Upper lobe of left lung (tissue), 6 donors: ENCODE results near the gene OR14I1. TPM values are rescaled to one million over a fixed set of nuclear protein-coding genes. Genes with fewer than 3 reads are reported as not detected.

Experiments
- ATAC-seq, 2 donors: fragments of 200-7000 bp; cut with Tn5 transposase; one replicate each; pipeline ENCODE4 v1.9.1; 2022; ENCODE audit warnings: mild to moderate bottlenecking in 2 of 2, moderate library complexity in 2 of 2; ENCODE audit not compliant: low FRiP score in 2 of 2
- DNase-seq, 2 donors: peaks; one replicate each; pipeline ENCODE4 v3.0.0-alpha.2; 2019 to 2020
- H3K27ac ChIP-seq, 4 donors: fragments of 200-600 bp; sonication (generic); one replicate each; pipeline ENCODE4 v1.5.1; 2016 to 2019
- H3K27me3 ChIP-seq, 4 donors: fragments of 200-600 bp; sonication (generic); one replicate each; pipeline ENCODE4 v1.5.1; 2017 to 2019
- H3K36me3 ChIP-seq, 4 donors: fragments of 200-600 bp; sonication (generic); one replicate each; pipeline ENCODE4 v1.5.1; 2016 to 2019
- H3K4me1 ChIP-seq, 4 donors: fragments of 200-600 bp; sonication (generic); one replicate each; pipeline ENCODE4 v1.5.1; 2018 to 2019
- H3K4me3 ChIP-seq, 4 donors: fragments of 200-600 bp; sonication (generic); one replicate each; pipeline ENCODE4 v1.5.1; 2017 to 2019; ENCODE audit warnings: mild to moderate bottlenecking in 2 of 4, moderate library complexity in 1 of 4
- H3K9me3 ChIP-seq, 4 donors: fragments of 200-600 bp; sonication (generic); one replicate each; pipeline ENCODE4 v1.5.1; 2018 to 2019
- CTCF ChIP-seq, 6 experiments: fragments of 450-650 bp in 4 of 6; fragments of 200-600 bp in 2 of 6; sonication (generic) in 2 of 6; IDR thresholded peaks; one replicate each; pipeline ENCODE4 v1.5.1; 2016 to 2019; ENCODE audit warnings: antibody characterized with exemption in 6 of 6
- EP300 ChIP-seq, 4 donors: sonication (generic); formaldehyde crosslinking; IDR thresholded peaks; one replicate each; pipeline ENCODE4 v1.5.1; 2017; ENCODE audit warnings: antibody characterized with exemption in 4 of 4, control low read depth in 2 of 4
- POLR2A ChIP-seq, 4 donors: fragments of 450-650 bp; IDR thresholded peaks; one replicate each; pipeline ENCODE4 v1.5.1; 2016 to 2017; ENCODE audit warnings: antibody characterized with exemption in 4 of 4, mild to moderate bottlenecking in 2 of 4
- POLR2AphosphoS5 ChIP-seq, 2 donors: sonication (generic); formaldehyde crosslinking; IDR thresholded peaks; one replicate each; pipeline ENCODE4 v1.5.1; 2017; ENCODE audit warnings: antibody characterized with exemption in 2 of 2
- WGBS, 2 donors: methylation state at CpG; one replicate each; pipeline ENCODE4 v1.1.5; 2017 to 2018; 5-methylcytosine and 5-hydroxymethylcytosine counted together
- total RNA-seq, 6 donors: library from RNA; depleted of rRNA in 4 of 6; stranded (reverse); fragments of >200 nt in 4 of 6; gene quantifications; one replicate each; pipeline versions ENCODE4 v1.1.0 to v1.2.1, GENCODE V29; 2016 to 2021
- donor health status: DM: no; HTN: no; CAD: no; lungs with moderate emphysema.
- donor health status: DM: no; HTN: yes; CAD: no; lungs with severe emphysema.

The OR14I1 gene
- not detected for total RNA-seq

- Histone ChIP-seq H3K4me1 (no peaks in the 10 kb centered on the region), H3K4me3 (no peak within 1 kb of the TSS), H3K27me3 (no peaks in the 10 kb centered on the region), H3K9me3 (no peaks in the 10 kb centered on the region), H3K36me3 (no peaks in the 10 kb centered on the region), H3K27ac (no peak within 1 kb of the TSS)
- TF ChIP-seq POLR2A (IDR thresholded peaks at IDR 0.05) (no peak), CTCF (IDR thresholded peaks at IDR 0.05) (no peak), EP300 (IDR thresholded peaks at IDR 0.05) (no peak)
- 33 to 71% methylated on average over 1 of the region's 1 CpG for WGBS, 2 donors
- ATAC-seq (no peak), DNase-seq (no peak)
Observed at GRCh38 chr1:248702714-248703113, at the start of gene OR14I1. OR14I1 (minus strand) TSS chr1:248702766.

DNA sequence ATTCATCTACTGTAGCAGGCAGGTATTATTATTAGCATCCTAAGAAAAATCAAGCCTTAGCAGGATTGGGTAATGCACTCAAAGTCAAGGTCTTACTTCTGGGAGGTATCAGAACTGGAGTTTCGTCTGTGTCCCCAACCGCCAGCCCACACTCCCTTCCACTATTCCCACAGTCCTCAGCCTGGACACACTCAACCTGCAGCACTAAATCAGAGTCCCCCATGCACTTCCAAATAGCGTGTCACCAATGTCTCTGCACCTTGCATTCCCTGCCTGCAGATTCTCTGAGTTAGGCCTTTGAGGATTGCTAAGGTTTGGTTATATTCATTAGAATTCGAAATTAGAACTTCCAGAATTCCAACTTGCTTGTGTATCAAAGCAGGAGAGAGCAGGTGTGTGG lies 49.1 kb upstream of the OR14I1 start:
- WGBS, 2 donors: 88 to 90% methylated on average over 4 of the region's 4 CpGs
- no peaks in the 10 kb centered on the region for H3K36me3 ChIP-seq
- no peak for TF ChIP-seq EP300 (IDR thresholded peaks at IDR 0.05)
- TF ChIP-seq CTCF (IDR thresholded peaks at IDR 0.05): no peak
- TF ChIP-seq POLR2AphosphoS5 (IDR thresholded peaks at IDR 0.05): no peak

GRCh38 chr1:248751142-248751541 lies 48.6 kb upstream of the OR14I1 start:
- ATAC-seq (no peak), DNase-seq (no peak)
- Histone ChIP-seq H3K4me3 (no peak overlapping the region), H3K9me3 (no peaks in the 10 kb centered on the region), H3K36me3 (no peaks in the 10 kb centered on the region), H3K27me3 (no peaks in the 10 kb centered on the region), H3K27ac (no peak overlapping the region), H3K4me1 (peaks cover 0 to 6% (median 0%) of the 10 kb centered on the region in 4 donors)
- TF ChIP-seq POLR2A (IDR thresholded peaks at IDR 0.05) (no peak), EP300 (IDR thresholded peaks at IDR 0.05) (no peak), POLR2AphosphoS5 (IDR thresholded peaks at IDR 0.05) (no peak), CTCF (IDR thresholded peaks at IDR 0.05) (no peak)
- WGBS, 2 donors: 60 to 61% methylated on average over 3 to 5 of the region's 5 CpGs

More for the DNA sequence above, 49.1 kb upstream of the OR14I1 start:
- no peak for ATAC-seq
- no peaks in the 10 kb centered on the region for H3K9me3 ChIP-seq
- no peak overlapping the region for H3K4me3 ChIP-seq
- no peak for DNase-seq
- H3K27ac ChIP-seq: no peak overlapping the region
- H3K27me3 ChIP-seq: no peaks in the 10 kb centered on the region
- peaks cover 0 to 6% (median 0%) of the 10 kb centered on the region in 4 donors for H3K4me1 ChIP-seq

DNA sequence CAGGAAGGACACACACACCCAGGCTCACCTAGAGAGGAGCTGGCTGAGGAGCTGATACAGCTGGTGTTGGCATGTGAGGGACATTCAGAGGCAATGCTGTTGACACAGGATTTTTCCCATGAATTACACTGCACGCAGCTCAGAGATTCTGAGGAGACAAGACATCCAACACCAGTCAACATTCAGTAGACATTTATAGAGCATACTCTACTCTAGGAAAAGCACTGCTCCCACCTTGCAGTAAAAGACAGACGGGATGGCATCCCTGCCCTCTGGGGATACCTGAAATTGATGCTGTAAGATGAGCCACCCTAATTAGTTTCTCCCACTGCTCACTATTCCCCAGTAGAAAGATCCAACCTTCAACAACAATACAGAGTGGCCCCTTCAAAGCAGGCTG lies 47.9 kb upstream of the OR14I1 start:
- Histone ChIP-seq H3K4me1 (peaks cover 0 to 6% (median 0%) of the 10 kb centered on the region in 4 donors), H3K36me3 (no peaks in the 10 kb centered on the region), H3K27ac (no peak overlapping the region), H3K27me3 (no peaks in the 10 kb centered on the region), H3K4me3 (no peak overlapping the region), H3K9me3 (no peaks in the 10 kb centered on the region)
- ATAC-seq: no peak
- DNase-seq: no peak
- 80 to 85% methylated on average over 2 of the region's 2 CpGs for WGBS, 2 donors
- TF ChIP-seq CTCF (IDR thresholded peaks at IDR 0.05) (no peak), EP300 (IDR thresholded peaks at IDR 0.05) (no peak), POLR2A (IDR thresholded peaks at IDR 0.05) (no peak), POLR2AphosphoS5 (IDR thresholded peaks at IDR 0.05) (no peak)

DNA sequence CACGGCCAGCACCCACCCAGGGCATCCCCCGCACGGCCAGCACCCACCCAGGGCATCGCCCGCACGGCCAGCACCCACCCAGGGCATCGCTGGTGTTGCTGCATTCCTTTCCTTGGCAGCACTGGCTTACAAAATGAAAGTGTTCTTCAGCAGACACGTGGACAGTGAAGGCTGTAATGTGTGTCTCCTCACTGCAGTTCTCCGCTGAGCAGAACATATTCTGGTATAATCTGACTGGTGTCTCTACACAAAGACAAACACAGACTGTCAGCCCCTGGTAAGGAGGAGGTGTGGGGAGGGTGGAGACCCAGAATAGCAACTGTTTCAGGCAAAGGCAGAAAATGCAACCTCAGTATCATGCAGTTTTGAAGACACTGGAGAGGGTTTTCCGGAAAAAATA lies 45.6 kb upstream of the OR14I1 start:
- WGBS, 2 donors: 80 to 90% methylated on average over 4 to 7 of the region's 10 CpGs
- Histone ChIP-seq H3K4me3 (no peak overlapping the region), H3K4me1 (peaks cover 0 to 6% (median 0%) of the 10 kb centered on the region in 4 donors), H3K9me3 (no peaks in the 10 kb centered on the region), H3K27me3 (no peaks in the 10 kb centered on the region), H3K27ac (no peak overlapping the region), H3K36me3 (no peaks in the 10 kb centered on the region)
- DNase-seq (no peak), ATAC-seq (no peak)
- TF ChIP-seq EP300 (IDR thresholded peaks at IDR 0.05) (no peak), POLR2AphosphoS5 (IDR thresholded peaks at IDR 0.05) (no peak), POLR2A (IDR thresholded peaks at IDR 0.05) (no peak), CTCF (IDR thresholded peaks at IDR 0.05) (no peak)
